Progenitor cell of endocrine pancreas (in vitro differentiated cells): Measurements from ENCODE around the gene PLA2G3. TPM values are rescaled to one million over a fixed set of nuclear protein-coding genes. Genes with fewer than 3 reads are reported as not detected.
A peak's percentile ranks its signal among the peaks of the same experiment; 100 is the strongest.

Source experiments
- DNase-seq: peaks from one replicate; pipeline ENCODE4 v3.0.0; 2021; ENCODE audit warnings: low spot score; ENCODE audit not compliant: unreplicated experiment
- H3K27ac Mint-ChIP-seq: 2 replicates; pipeline ENCODE4 v1.8.0; 2021; ENCODE audit warnings: mild to moderate bottlenecking, moderate library complexity, mixed read lengths
- H3K27me3 Mint-ChIP-seq: 2 replicates; pipeline ENCODE4 v1.8.0; 2021; ENCODE audit warnings: mixed read lengths
- H3K36me3 Mint-ChIP-seq: 2 replicates; pipeline ENCODE4 v1.8.0; 2022; ENCODE audit warnings: mixed read lengths; ENCODE audit not compliant: insufficient read depth
- H3K4me1 Mint-ChIP-seq: 2 replicates; pipeline ENCODE4 v1.8.0; 2021; ENCODE audit warnings: low read depth, mixed read lengths
- H3K4me3 Mint-ChIP-seq: 2 replicates; pipeline ENCODE4 v1.8.0; 2021; ENCODE audit warnings: low read depth, mild to moderate bottlenecking, moderate library complexity, mixed read lengths
- H3K9me3 Mint-ChIP-seq: 2 replicates; pipeline ENCODE4 v1.8.0; 2021; ENCODE audit warnings: low read depth, mixed read lengths
- CTCF ChIP-seq: fragments of 200-600 bp; sonication (generic); IDR thresholded peaks from one replicate; pipeline ENCODE4 v1.5.0; 2021; ENCODE audit warnings: antibody characterized with exemption, mild to moderate bottlenecking; ENCODE audit not compliant: unreplicated experiment
- total RNA-seq: library from RNA; stranded (reverse); gene quantifications from 2 replicates; pipeline ENCODE4 v1.2.1, GENCODE V29; 2021

PLA2G3 gene
- total RNA-seq, 1 donor from 2014 or later = 2.6 TPM

GRCh38 chr22:31106001-31106571 lies 34.2 kb downstream of the PLA2G3 start:
- H3K4me1 Mint-ChIP-seq = peaks cover 5% of the 10 kb centered on the region
- DNase-seq = no peak
- no peaks in the 10 kb centered on the region for H3K9me3 Mint-ChIP-seq
- no peak for TF ChIP-seq CTCF
- H3K27ac Mint-ChIP-seq = peak overlapping the region; percentile 41
- H3K27me3 Mint-ChIP-seq = peaks cover 27% of the 10 kb centered on the region
- H3K4me3 Mint-ChIP-seq = no peak overlapping the region
- no peaks in the 10 kb centered on the region for H3K36me3 Mint-ChIP-seq

GRCh38 chr22:31105282-31105929 lies 34.9 kb downstream of the PLA2G3 start:
- DNase-seq = no peak
- no peaks in the 10 kb centered on the region for H3K36me3 Mint-ChIP-seq
- H3K4me3 Mint-ChIP-seq = no peak overlapping the region
- H3K9me3 Mint-ChIP-seq = no peaks in the 10 kb centered on the region
- peak overlapping the region; percentile 62 for H3K27ac Mint-ChIP-seq
- H3K4me1 Mint-ChIP-seq = peaks cover 5% of the 10 kb centered on the region
- no peak for TF ChIP-seq CTCF
- H3K27me3 Mint-ChIP-seq = peaks cover 27% of the 10 kb centered on the region

GRCh38 chr22:31104869-31105268 lies 35.4 kb downstream of the PLA2G3 start:
- no peaks in the 10 kb centered on the region for H3K36me3 Mint-ChIP-seq
- peak; percentile 38 for DNase-seq
- peaks cover 27% of the 10 kb centered on the region for H3K27me3 Mint-ChIP-seq
- H3K9me3 Mint-ChIP-seq = no peaks in the 10 kb centered on the region
- no peak overlapping the region for H3K4me3 Mint-ChIP-seq
- TF ChIP-seq CTCF = peak; percentile 69
- H3K4me1 Mint-ChIP-seq = peaks cover 5% of the 10 kb centered on the region
- no peak overlapping the region for H3K27ac Mint-ChIP-seq

- no peak for DNase-seq
- Mint-ChIP-seq H3K36me3 (no peaks in the 10 kb centered on the region), H3K4me3 (no peak overlapping the region), H3K27me3 (peaks cover 27% of the 10 kb centered on the region), H3K27ac (no peak overlapping the region), H3K9me3 (no peaks in the 10 kb centered on the region), H3K4me1 (peaks cover 5% of the 10 kb centered on the region)
- TF ChIP-seq CTCF = no peak
These were observed 36.2 kb downstream of the PLA2G3 start for GRCh38 chr22:31103899-31104694.

- H3K9me3 Mint-ChIP-seq = no peaks in the 10 kb centered on the region
- H3K36me3 Mint-ChIP-seq = peaks cover 2% of the 10 kb centered on the region
- H3K27me3 Mint-ChIP-seq = peaks cover 27% of the 10 kb centered on the region
- no peak overlapping the region for H3K4me3 Mint-ChIP-seq
- DNase-seq = no peak
- no peak overlapping the region for H3K27ac Mint-ChIP-seq
- no peak for TF ChIP-seq CTCF
- H3K4me1 Mint-ChIP-seq = peaks cover 5% of the 10 kb centered on the region
These were observed 37.2 kb downstream of the PLA2G3 start for GRCh38 chr22:31103111-31103510.
